ENCODE data around the gene CELSR3. TPM values are rescaled to one million over a fixed set of nuclear protein-coding genes. Genes with fewer than 3 reads are reported as not detected.

The CELSR3 gene
- polyA plus RNA-seq, 1 donor from 2014 or later, result 0.59 TPM

GRCh38 chr3:48598323-48599076 is 64.2 kb downstream of the CELSR3 start:
- Mint-ChIP-seq H3K4me3 (no peak overlapping the region), H3K9me3 (no peaks in the 10 kb centered on the region), H3K36me3 (peaks cover 6% of the 10 kb centered on the region), H3K27ac (no peak overlapping the region), H3K27me3 (peaks cover 14% of the 10 kb centered on the region), H3K4me1 (peaks cover 0 to 5% (median 3%) of the 10 kb centered on the region in 3 donors)

GRCh38 chr3:48597408-48597800 is 65.3 kb downstream of the CELSR3 start:
- H3K27me3 Mint-ChIP-seq, result peaks cover 17% of the 10 kb centered on the region
- peak overlapping the region in 1 of 3 donors; percentile 29 for H3K27ac Mint-ChIP-seq
- peaks cover 0 to 3% (median 0%) of the 10 kb centered on the region in 3 donors for H3K4me1 Mint-ChIP-seq
- H3K36me3 Mint-ChIP-seq, result peaks cover 4% of the 10 kb centered on the region
- no peaks in the 10 kb centered on the region for H3K9me3 Mint-ChIP-seq
- no peak overlapping the region for H3K4me3 Mint-ChIP-seq

- Mint-ChIP-seq H3K36me3 (peaks cover 4% of the 10 kb centered on the region), H3K4me3 (peak overlapping the region in 1 of 4 donors; percentile 9), H3K4me1 (peaks cover 0 to 3% (median 0%) of the 10 kb centered on the region in 3 donors), H3K27ac (no peak overlapping the region), H3K27me3 (peaks cover 19% of the 10 kb centered on the region), H3K9me3 (no peaks in the 10 kb centered on the region)
These were observed 65.8 kb downstream of the CELSR3 start for GRCh38 chr3:48596676-48597407.

- peaks cover 4% of the 10 kb centered on the region for H3K36me3 Mint-ChIP-seq
- peak overlapping the region in 2 of 4 donors; percentile 9 to 75 for H3K4me3 Mint-ChIP-seq
- H3K27ac Mint-ChIP-seq, result no peak overlapping the region
- no peaks in the 10 kb centered on the region for H3K9me3 Mint-ChIP-seq
- peaks cover 0 to 3% (median 0%) of the 10 kb centered on the region in 3 donors for H3K4me1 Mint-ChIP-seq
- peaks cover 22% of the 10 kb centered on the region for H3K27me3 Mint-ChIP-seq
These were observed 66.5 kb downstream of the CELSR3 start for GRCh38 chr3:48596157-48596556.

- Mint-ChIP-seq H3K4me3 (peak overlapping the region in 2 of 4 donors; percentile 34 to 75), H3K36me3 (peaks cover 4% of the 10 kb centered on the region)
These were observed 67.1 kb downstream of the CELSR3 start for GRCh38 chr3:48595526-48596121.

GRCh38 chr3:48595075-48595525 is 67.6 kb downstream of the CELSR3 start, which contains the start of gene COL7A1:
Gene COL7A1 (minus strand): TSS chr3:48595329. CDS start chr3:48595159, 170 bp downstream.
- peaks cover 26% of the 10 kb centered on the region for H3K27me3 Mint-ChIP-seq
- peak within 1 kb of the TSS in 3 of 4 donors; percentile 41 to 87 (median 84) for H3K4me3 Mint-ChIP-seq
- peak within 1 kb of the TSS in 1 of 3 donors; percentile 77 for H3K27ac Mint-ChIP-seq
- H3K4me1 Mint-ChIP-seq, result peaks cover 0 to 3% (median 0%) of the 10 kb centered on the region in 3 donors
- no peaks in the 10 kb centered on the region for H3K9me3 Mint-ChIP-seq
- peaks cover 4% of the 10 kb centered on the region for H3K36me3 Mint-ChIP-seq

More at GRCh38 chr3:48595526-48596121, 67.1 kb downstream of the CELSR3 start:
- no peaks in the 10 kb centered on the region for H3K9me3 Mint-ChIP-seq
- peaks cover 26% of the 10 kb centered on the region for H3K27me3 Mint-ChIP-seq
- H3K4me1 Mint-ChIP-seq, result peaks cover 0 to 3% (median 0%) of the 10 kb centered on the region in 3 donors
- peak overlapping the region in 1 of 3 donors; percentile 27 for H3K27ac Mint-ChIP-seq

GRCh38 chr3:48594417-48595049 is 68.2 kb downstream of the CELSR3 start:
- H3K9me3 Mint-ChIP-seq, result no peaks in the 10 kb centered on the region
- peaks cover 27% of the 10 kb centered on the region for H3K27me3 Mint-ChIP-seq
- H3K4me3 Mint-ChIP-seq, result peak overlapping the region in 3 of 4 donors; percentile 41 to 87 (median 84)
- H3K27ac Mint-ChIP-seq, result peak overlapping the region in 1 of 3 donors; percentile 77
- H3K4me1 Mint-ChIP-seq, result peaks cover 0 to 3% (median 0%) of the 10 kb centered on the region in 3 donors
- H3K36me3 Mint-ChIP-seq, result peaks cover 4% of the 10 kb centered on the region

- peaks cover 0 to 3% (median 0%) of the 10 kb centered on the region in 3 donors for H3K4me1 Mint-ChIP-seq
- H3K36me3 Mint-ChIP-seq, result peaks cover 4% of the 10 kb centered on the region
- H3K27ac Mint-ChIP-seq, result no peak overlapping the region
- peaks cover 35% of the 10 kb centered on the region for H3K27me3 Mint-ChIP-seq
- H3K4me3 Mint-ChIP-seq, result no peak overlapping the region
- H3K9me3 Mint-ChIP-seq, result peaks cover 0 to 1% (median 0%) of the 10 kb centered on the region in 3 donors
These were observed 69.3 kb downstream of the CELSR3 start for GRCh38 chr3:48593337-48593736.

- H3K27ac Mint-ChIP-seq, result no peak overlapping the region
- H3K27me3 Mint-ChIP-seq, result peaks cover 37% of the 10 kb centered on the region
These were observed 70.1 kb downstream of the CELSR3 start for GRCh38 chr3:48592519-48593087.

GRCh38 chr3:48591886-48592518 is 70.7 kb downstream of the CELSR3 start:
- H3K4me1 Mint-ChIP-seq, result peaks cover 0 to 3% (median 0%) of the 10 kb centered on the region in 3 donors
- no peak overlapping the region for H3K27ac Mint-ChIP-seq
- H3K27me3 Mint-ChIP-seq, result peaks cover 38% of the 10 kb centered on the region
- peaks cover 0 to 1% (median 0%) of the 10 kb centered on the region in 3 donors for H3K9me3 Mint-ChIP-seq
- no peaks in the 10 kb centered on the region for H3K36me3 Mint-ChIP-seq
- no peak overlapping the region for H3K4me3 Mint-ChIP-seq

More at GRCh38 chr3:48592519-48593087, 70.1 kb downstream of the CELSR3 start:
- Mint-ChIP-seq H3K4me1 (peaks cover 0 to 3% (median 0%) of the 10 kb centered on the region in 3 donors), H3K4me3 (peak overlapping the region in 1 of 4 donors; percentile 61), H3K36me3 (peaks cover 4% of the 10 kb centered on the region), H3K9me3 (peaks cover 0 to 1% (median 0%) of the 10 kb centered on the region in 3 donors)

GRCh38 chr3:48591436-48591835 is 71.2 kb downstream of the CELSR3 start:
- Mint-ChIP-seq H3K27ac (no peak overlapping the region), H3K27me3 (peaks cover 38% of the 10 kb centered on the region), H3K4me3 (no peak overlapping the region), H3K9me3 (peaks cover 0 to 1% (median 0%) of the 10 kb centered on the region in 3 donors), H3K36me3 (no peaks in the 10 kb centered on the region), H3K4me1 (peaks cover 0 to 3% (median 0%) of the 10 kb centered on the region in 3 donors)

- Mint-ChIP-seq H3K4me3 (peak overlapping the region in 1 of 4 donors; percentile 18), H3K9me3 (peaks cover 0 to 1% (median 0%) of the 10 kb centered on the region in 3 donors), H3K27ac (no peak overlapping the region), H3K4me1 (no peaks in the 10 kb centered on the region), H3K27me3 (peaks cover 24% of the 10 kb centered on the region), H3K36me3 (no peaks in the 10 kb centered on the region)
These were observed 74.5 kb downstream of the CELSR3 start for GRCh38 chr3:48588230-48588629.

- Mint-ChIP-seq H3K27ac (no peak overlapping the region), H3K36me3 (no peaks in the 10 kb centered on the region), H3K4me1 (no peaks in the 10 kb centered on the region), H3K27me3 (peaks cover 22% of the 10 kb centered on the region), H3K9me3 (peaks cover 0 to 1% (median 0%) of the 10 kb centered on the region in 3 donors), H3K4me3 (no peak overlapping the region)
These were observed 75.0 kb downstream of the CELSR3 start for GRCh38 chr3:48587686-48588085.

Data from IgD-negative memory B cell (primary cell).